Ascending aorta (tissue), 2 donors: ENCODE data around the gene C5orf46. TPM values are rescaled to one million over a fixed set of nuclear protein-coding genes. Genes with fewer than 3 reads are reported as not detected.
"Not testable (repeated sequence)": the region's sequence is repeated elsewhere in the genome, so short reads cannot be mapped to it uniquely, and the experiment has no call there.

Source experiments
- DNase-seq, 2 donors: peaks; one replicate each; pipeline ENCODE4 v3.0.0-alpha.2; 2019; ENCODE audit warnings: low spot score in 2 of 2
- H3K27ac ChIP-seq, 2 donors: fragments of 200-600 bp; sonication (generic); one replicate each; pipeline ENCODE4 v1.5.1; 2016 to 2017; ENCODE audit warnings: mild to moderate bottlenecking in 1 of 2
- H3K27me3 ChIP-seq: fragments of 200-600 bp; sonication (generic); one replicate; pipeline ENCODE4 v1.5.1; 2017
- H3K36me3 ChIP-seq, 2 donors: fragments of 200-600 bp; sonication (generic); one replicate each; pipeline ENCODE4 v1.5.1; 2016
- H3K4me1 ChIP-seq, 2 donors: fragments of 200-600 bp; sonication (generic); one replicate each; pipeline ENCODE4 v1.5.1; 2016 to 2017; ENCODE audit warnings: mild to moderate bottlenecking in 1 of 2
- H3K4me3 ChIP-seq, 2 donors: fragments of 200-600 bp; sonication (generic); one replicate each; pipeline ENCODE4 v1.5.1; 2016 to 2017; ENCODE audit warnings: mild to moderate bottlenecking in 1 of 2
- H3K9me3 ChIP-seq, 2 donors: fragments of 200-600 bp; sonication (generic); one replicate each; pipeline ENCODE4 v1.5.1; 2016
- CTCF ChIP-seq, 3 experiments: fragments of 200-600 bp in 2 of 3; fragments of 450-650 bp in 1 of 3; sonication (generic) in 2 of 3; IDR thresholded peaks; one replicate each; pipeline ENCODE4 v1.5.1; 2016 to 2019; ENCODE audit warnings: antibody characterized with exemption in 3 of 3, mild to moderate bottlenecking in 1 of 3, moderate library complexity in 1 of 3
- intact Hi-C: fragments of 100-400 bp; cut with DNase I; formaldehyde crosslinking; loops from one replicate; pipeline ENCODE4 v1.15.1; 2023
- total RNA-seq: library from RNA; depleted of rRNA; stranded (reverse); fragments of >200 nt; gene quantifications from one replicate; pipeline ENCODE4 v1.1.0, GENCODE V29; 2016

Gene C5orf46
- total RNA-seq, 1 donor from 2014 or later = 62.8 TPM

- Histone ChIP-seq H3K9me3 (no peaks in the 10 kb centered on the region), H3K27ac (no peak overlapping the region), H3K27me3 (no peaks in the 10 kb centered on the region), H3K4me1 (no peaks in the 10 kb centered on the region), H3K36me3 (no peaks in the 10 kb centered on the region), H3K4me3 (no peak overlapping the region)
- no peak for TF ChIP-seq CTCF (IDR thresholded peaks at IDR 0.05)
- no peak for DNase-seq
- intact Hi-C loops = no loop called here
Observed at GRCh38 chr5:147876141-147876540, 30.2 kb downstream of the C5orf46 start.

- Histone ChIP-seq H3K9me3 (no peaks in the 10 kb centered on the region), H3K27me3 (no peaks in the 10 kb centered on the region), H3K27ac (no peak overlapping the region), H3K36me3 (no peaks in the 10 kb centered on the region), H3K4me3 (no peak overlapping the region), H3K4me1 (no peaks in the 10 kb centered on the region)
- no peak for DNase-seq
- TF ChIP-seq CTCF (IDR thresholded peaks at IDR 0.05) = no peak
- intact Hi-C loops = no loop called here
Observed at GRCh38 chr5:147874910-147875367, 31.4 kb downstream of the C5orf46 start.

GRCh38 chr5:147874118-147874875 is 32.0 kb downstream of the C5orf46 start:
- H3K27ac ChIP-seq, intact Hi-C loops, DNase-seq, H3K4me1 ChIP-seq, H3K27me3 ChIP-seq, H3K36me3 ChIP-seq, H3K4me3 ChIP-seq, H3K9me3 ChIP-seq: not testable (repeated sequence)

- intact Hi-C loops, H3K36me3 ChIP-seq, H3K4me1 ChIP-seq, H3K9me3 ChIP-seq, H3K27ac ChIP-seq, DNase-seq, H3K27me3 ChIP-seq, H3K4me3 ChIP-seq: not testable (repeated sequence)
Observed at GRCh38 chr5:147872744-147873435, 33.4 kb downstream of the C5orf46 start.

- H3K4me3 ChIP-seq, intact Hi-C loops, H3K36me3 ChIP-seq, H3K27ac ChIP-seq, H3K4me1 ChIP-seq, H3K9me3 ChIP-seq, DNase-seq, H3K27me3 ChIP-seq: not testable (repeated sequence)
Observed at GRCh38 chr5:147871980-147872549, 34.3 kb downstream of the C5orf46 start.

GRCh38 chr5:147869892-147870291 is 36.4 kb downstream of the C5orf46 start:
- DNase-seq, H3K36me3 ChIP-seq, intact Hi-C loops, H3K27me3 ChIP-seq, H3K9me3 ChIP-seq, H3K4me1 ChIP-seq, H3K4me3 ChIP-seq, H3K27ac ChIP-seq: not testable (repeated sequence)

GRCh38 chr5:147869112-147869511 is 37.2 kb downstream of the C5orf46 start:
- Histone ChIP-seq H3K27ac (no peak overlapping the region), H3K9me3 (no peaks in the 10 kb centered on the region), H3K27me3 (no peaks in the 10 kb centered on the region), H3K4me3 (no peak overlapping the region), H3K4me1 (no peaks in the 10 kb centered on the region), H3K36me3 (peaks cover 0 to 6% of the 10 kb centered on the region in 2 donors)
- DNase-seq = no peak
- intact Hi-C loops = no loop called here
- no peak for TF ChIP-seq CTCF (IDR thresholded peaks at IDR 0.05)
